HPDE6-E6E7 (cell line): ENCODE measurements around the gene GPC3.

Source experiments
- DNase-seq: peaks from one replicate; pipeline ENCODE4 v3.0.0; 2011; ENCODE audit warnings: missing footprints; ENCODE audit errors: extremely low spot score

Gene GPC3

GRCh38 chrX:133689997-133690599 is 295.3 kb downstream of the GPC3 start:
- DNase-seq = no peak

- DNase-seq = no peak
Measured at GRCh38 chrX:133685822-133686221, 299.6 kb downstream of the GPC3 start.

GRCh38 chrX:133681897-133682296 is 303.5 kb downstream of the GPC3 start:
- no peak for DNase-seq

- no peak for DNase-seq
Measured at GRCh38 chrX:133681421-133681820, 304.0 kb downstream of the GPC3 start.

- DNase-seq = no peak
Measured at GRCh38 chrX:133677123-133678063, 308.0 kb downstream of the GPC3 start.

- no peak for DNase-seq
Measured at GRCh38 chrX:133676344-133677122, 308.9 kb downstream of the GPC3 start.

- no peak for DNase-seq
Measured at GRCh38 chrX:133674726-133675470, 310.5 kb downstream of the GPC3 start.

GRCh38 chrX:133670383-133670782 is 315.0 kb downstream of the GPC3 start:
- no peak for DNase-seq

- DNase-seq = no peak
Measured at GRCh38 chrX:133669214-133669613, 316.2 kb downstream of the GPC3 start.

- DNase-seq = peak; percentile 14
Measured at GRCh38 chrX:133668225-133668931, 317.0 kb downstream of the GPC3 start.

- no peak for DNase-seq
Measured at GRCh38 chrX:133666256-133666655, 319.1 kb downstream of the GPC3 start.

- DNase-seq = no peak
Measured at GRCh38 chrX:133661962-133662839, 323.2 kb downstream of the GPC3 start.

GRCh38 chrX:133660281-133660680 is 325.1 kb downstream of the GPC3 start:
- no peak for DNase-seq

GRCh38 chrX:133658293-133658911 is 327.0 kb downstream of the GPC3 start:
- DNase-seq = no peak

- DNase-seq = no peak
Measured at GRCh38 chrX:133655275-133656265, 329.8 kb downstream of the GPC3 start.

GRCh38 chrX:133654811-133655210 is 330.6 kb downstream of the GPC3 start:
- DNase-seq = no peak

GRCh38 chrX:133653358-133653757 is 332.0 kb downstream of the GPC3 start:
- DNase-seq = no peak

GRCh38 chrX:133652185-133652584 is 333.2 kb downstream of the GPC3 start:
- no peak for DNase-seq
